BE2C (cell line): ENCODE measurements around the gene DLG2.

Experiments used
- DNase-seq: peaks from one replicate; pipeline ENCODE4 v3.0.0-alpha.2; 2020
- H3K27me3 ChIP-seq: fragments of 250-450 bp; sonication (Bioruptor Pico); 2 replicates; pipeline ENCODE4 v1.5.1; 2020; ENCODE audit warnings: mild to moderate bottlenecking
- H3K36me3 ChIP-seq: fragments of 250-450 bp; sonication (Bioruptor Pico); 2 replicates; pipeline ENCODE4 v1.5.1; 2020; ENCODE audit warnings: mild to moderate bottlenecking
- H3K4me1 ChIP-seq: fragments of 250-450 bp; sonication (Bioruptor Pico); 2 replicates; pipeline ENCODE4 v1.5.1; 2020
- H3K4me3 ChIP-seq: 2 replicates; pipeline ENCODE4 v1.5.1; 2011; ENCODE audit warnings: low read depth, low read length
- H3K9me3 ChIP-seq: fragments of 250-450 bp; sonication (Bioruptor Pico); 2 replicates; pipeline ENCODE4 v1.5.1; 2020
- TF ChIP-seq, protein P1 (sequence below): IDR thresholded peaks from 2 replicates; pipeline ENCODE4 v1.5.1; 2012; ENCODE audit warnings: mild to moderate bottlenecking, low read depth, low read length

DLG2 gene

DNA sequence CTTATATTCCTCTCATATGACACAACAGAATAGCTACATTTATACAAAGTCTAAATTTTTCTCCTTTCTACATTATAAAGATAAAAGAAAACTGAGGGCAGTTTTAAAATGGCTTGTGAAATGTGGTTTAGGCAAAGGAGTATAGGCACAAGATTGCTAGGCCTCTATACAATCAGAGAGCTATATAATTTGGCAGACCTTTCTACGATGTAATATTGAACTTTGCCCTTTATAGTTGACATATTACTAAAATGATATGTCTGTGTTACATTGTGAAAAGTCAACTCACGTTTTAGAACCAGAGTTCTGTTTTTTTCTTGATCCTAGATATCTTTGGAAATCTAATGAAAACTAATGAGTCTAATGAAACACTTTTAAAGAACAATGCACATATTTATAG lies 430.2 kb downstream of the DLG2 start:
- no peak overlapping the region for H3K4me3 ChIP-seq
- no peaks in the 10 kb centered on the region for H3K27me3 ChIP-seq
- peaks cover 3% of the 10 kb centered on the region; the same call in 1 of the 2 replicates for H3K9me3 ChIP-seq
- no peaks in the 10 kb centered on the region for H3K36me3 ChIP-seq
- TF ChIP-seq, protein P1, sequence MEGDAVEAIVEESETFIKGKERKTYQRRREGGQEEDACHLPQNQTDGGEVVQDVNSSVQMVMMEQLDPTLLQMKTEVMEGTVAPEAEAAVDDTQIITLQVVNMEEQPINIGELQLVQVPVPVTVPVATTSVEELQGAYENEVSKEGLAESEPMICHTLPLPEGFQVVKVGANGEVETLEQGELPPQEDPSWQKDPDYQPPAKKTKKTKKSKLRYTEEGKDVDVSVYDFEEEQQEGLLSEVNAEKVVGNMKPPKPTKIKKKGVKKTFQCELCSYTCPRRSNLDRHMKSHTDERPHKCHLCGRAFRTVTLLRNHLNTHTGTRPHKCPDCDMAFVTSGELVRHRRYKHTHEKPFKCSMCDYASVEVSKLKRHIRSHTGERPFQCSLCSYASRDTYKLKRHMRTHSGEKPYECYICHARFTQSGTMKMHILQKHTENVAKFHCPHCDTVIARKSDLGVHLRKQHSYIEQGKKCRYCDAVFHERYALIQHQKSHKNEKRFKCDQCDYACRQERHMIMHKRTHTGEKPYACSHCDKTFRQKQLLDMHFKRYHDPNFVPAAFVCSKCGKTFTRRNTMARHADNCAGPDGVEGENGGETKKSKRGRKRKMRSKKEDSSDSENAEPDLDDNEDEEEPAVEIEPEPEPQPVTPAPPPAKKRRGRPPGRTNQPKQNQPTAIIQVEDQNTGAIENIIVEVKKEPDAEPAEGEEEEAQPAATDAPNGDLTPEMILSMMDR: no peak
- no peak for DNase-seq
- H3K4me1 ChIP-seq: no peaks in the 10 kb centered on the region

DNA sequence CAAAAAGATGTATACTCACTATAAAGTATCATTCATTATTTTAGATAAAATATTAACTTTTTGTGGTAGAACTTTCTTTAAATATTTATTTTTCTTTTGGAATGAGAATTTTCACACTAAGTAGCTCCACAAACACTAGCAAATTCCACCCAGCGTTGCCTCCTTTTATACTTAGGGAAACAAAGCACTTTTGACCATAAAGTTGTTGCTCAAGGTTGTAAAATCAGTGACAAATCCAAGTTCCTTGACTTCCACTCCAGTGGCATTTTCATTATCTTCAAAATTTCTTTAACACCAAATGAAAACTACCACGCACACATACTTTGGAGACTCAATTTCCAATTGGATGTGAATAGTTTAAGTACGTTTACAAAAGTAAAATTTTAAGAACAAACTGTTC lies 431.2 kb downstream of the DLG2 start:
- no peaks in the 10 kb centered on the region for H3K27me3 ChIP-seq
- no peak overlapping the region for H3K4me3 ChIP-seq
- H3K4me1 ChIP-seq: no peaks in the 10 kb centered on the region
- no peak for DNase-seq
- H3K36me3 ChIP-seq: no peaks in the 10 kb centered on the region
- TF ChIP-seq, protein P1: no peak
- H3K9me3 ChIP-seq: no peaks in the 10 kb centered on the region; the same call in 1 of the 2 replicates

DNA sequence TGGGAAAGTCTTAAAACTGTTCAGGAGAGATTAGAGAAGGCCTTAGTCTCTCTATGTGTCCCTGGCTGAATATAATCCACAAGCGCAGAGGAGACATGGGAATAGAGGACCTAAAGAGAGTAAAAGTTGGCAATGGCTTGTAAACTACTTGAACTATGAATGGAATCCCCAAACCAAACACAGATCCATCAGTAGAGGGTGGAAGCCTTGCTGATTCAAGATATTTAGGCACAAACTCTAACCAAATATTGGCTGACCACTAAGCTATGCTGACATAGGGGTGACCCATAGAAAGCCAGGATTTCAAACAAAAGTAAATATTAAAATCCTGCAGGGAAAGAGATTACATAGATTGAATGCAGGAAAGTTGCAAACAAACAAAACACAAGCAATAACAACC lies 439.2 kb downstream of the DLG2 start:
- H3K36me3 ChIP-seq: no peaks in the 10 kb centered on the region
- no peaks in the 10 kb centered on the region for H3K27me3 ChIP-seq
- H3K9me3 ChIP-seq: no peaks in the 10 kb centered on the region
- no peaks in the 10 kb centered on the region for H3K4me1 ChIP-seq
- H3K4me3 ChIP-seq: no peak overlapping the region
- TF ChIP-seq, protein P1: no peak
- DNase-seq: no peak

DNA sequence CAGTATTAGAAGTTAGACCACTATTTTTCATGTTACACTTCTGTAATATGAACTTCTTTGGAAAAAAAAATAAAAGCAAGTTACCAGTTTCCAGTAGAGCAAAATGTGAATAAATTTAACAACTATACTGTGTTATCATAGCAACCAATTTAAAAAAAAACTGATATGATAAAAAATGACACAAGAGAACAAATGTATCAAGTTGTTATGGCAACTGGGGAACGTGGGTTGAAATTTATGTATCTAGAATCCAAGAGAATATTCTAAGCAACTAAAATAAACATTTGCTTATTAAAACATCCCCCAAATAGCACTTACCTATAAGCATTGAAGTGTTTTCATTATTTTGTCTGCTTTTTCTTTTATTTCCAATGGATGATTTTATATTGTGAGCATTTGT lies 442.4 kb downstream of the DLG2 start:
- H3K4me1 ChIP-seq: no peaks in the 10 kb centered on the region
- TF ChIP-seq, protein P1: no peak
- no peaks in the 10 kb centered on the region for H3K36me3 ChIP-seq
- no peak overlapping the region for H3K4me3 ChIP-seq
- no peaks in the 10 kb centered on the region for H3K9me3 ChIP-seq
- H3K27me3 ChIP-seq: no peaks in the 10 kb centered on the region
- DNase-seq: no peak

DNA sequence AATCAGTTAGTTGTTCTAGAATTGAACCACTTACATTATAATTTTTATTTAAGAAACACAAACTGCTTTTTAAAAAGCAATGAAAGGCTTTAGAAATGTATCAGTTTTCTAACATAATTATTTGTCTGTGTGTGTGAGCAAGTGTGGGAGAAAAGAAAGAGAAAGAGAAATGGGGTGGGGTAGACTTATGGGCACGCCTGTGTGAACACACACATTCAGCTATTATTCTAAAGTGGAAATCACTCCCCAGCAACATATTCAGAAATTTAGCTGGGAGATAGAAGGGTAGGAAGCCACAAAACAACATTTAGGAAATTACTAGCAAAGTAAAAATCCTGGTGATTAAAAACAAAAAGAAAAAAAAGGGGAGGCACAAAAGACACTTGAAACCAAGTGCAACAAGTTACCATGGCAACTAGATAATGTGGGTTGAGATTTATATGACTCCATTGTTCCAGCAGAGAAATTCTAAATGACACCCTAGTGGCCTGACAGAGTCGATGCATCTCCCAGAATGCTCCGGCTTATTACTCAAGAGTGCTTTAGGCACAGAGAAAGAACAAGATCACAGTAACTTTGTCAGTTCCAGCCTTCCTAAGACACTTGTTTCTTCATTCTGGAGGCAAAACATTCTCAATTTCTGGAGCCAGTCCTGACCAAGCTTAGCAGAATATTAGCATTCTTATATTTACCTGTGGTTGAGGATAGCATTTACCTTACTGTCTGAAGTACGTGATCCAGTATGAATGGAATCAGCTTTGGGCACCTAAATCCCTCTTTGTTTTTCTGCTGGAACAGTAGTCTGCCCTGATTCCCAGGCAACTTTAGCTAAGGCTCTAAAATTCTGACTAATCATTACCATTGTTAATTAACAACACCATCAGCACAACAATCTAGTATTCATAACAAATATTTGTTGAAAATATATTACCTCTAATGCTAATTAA lies 444.4 kb downstream of the DLG2 start:
- H3K9me3 ChIP-seq: no peaks in the 10 kb centered on the region
- H3K36me3 ChIP-seq: no peaks in the 10 kb centered on the region
- TF ChIP-seq, protein P1: peak; percentile 25; the same call in 1 of the 2 replicates
- no peaks in the 10 kb centered on the region for H3K27me3 ChIP-seq
- no peaks in the 10 kb centered on the region for H3K4me1 ChIP-seq
- DNase-seq: no peak
- no peak overlapping the region for H3K4me3 ChIP-seq

DNA sequence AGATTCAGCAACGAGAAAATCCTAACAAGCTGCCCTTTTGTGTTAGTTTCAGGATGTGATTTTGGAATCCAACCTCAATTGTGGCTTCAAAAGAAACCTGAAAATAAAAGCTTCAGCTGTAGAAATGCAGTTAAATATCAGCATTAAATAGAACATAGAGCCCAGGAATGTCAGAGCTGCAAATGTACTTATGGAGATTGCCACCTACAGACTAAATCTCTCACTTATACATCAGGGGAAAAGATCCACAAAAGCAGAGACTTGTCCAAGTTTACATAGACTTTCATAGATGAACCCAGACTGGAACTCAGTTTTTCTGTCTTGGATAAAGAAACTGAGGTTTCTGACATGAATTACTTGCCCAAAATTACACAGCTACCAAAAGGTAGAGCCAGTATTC lies 446.6 kb downstream of the DLG2 start:
- Histone ChIP-seq H3K36me3 (no peaks in the 10 kb centered on the region), H3K4me1 (no peaks in the 10 kb centered on the region), H3K9me3 (no peaks in the 10 kb centered on the region), H3K4me3 (no peak overlapping the region), H3K27me3 (no peaks in the 10 kb centered on the region)
- TF ChIP-seq, protein P1: no peak
- DNase-seq: no peak
